ENCODE data around the gene FYN.

FYN gene

GRCh38 chr6:111731456-111732195, 141.6 kb downstream of the FYN start:
- peaks cover 27% of the 10 kb centered on the region for H3K36me3 ChIP-seq (ENCODE audit: insufficient read depth, low read length)
- H3K9me3 ChIP-seq (ENCODE audit: insufficient read depth, low read length, severe bottlenecking): peaks cover 2% of the 10 kb centered on the region
- no peaks in the 10 kb centered on the region for H3K27me3 ChIP-seq (ENCODE audit: insufficient read depth, low read length, poor library complexity)
- no peak overlapping the region for H3K9ac ChIP-seq (ENCODE audit: low read depth, low read length)
- H3K79me2 ChIP-seq (ENCODE audit: insufficient read depth, low read length): peaks cover 52% of the 10 kb centered on the region
- no peaks in the 10 kb centered on the region for H3K4me1 ChIP-seq (ENCODE audit: insufficient read depth, low read length)
- no peak overlapping the region for H3K4me3 ChIP-seq (ENCODE audit: low read depth in 1 of 2, low read length in 2 of 2)
- TF ChIP-seq EZH2 (IDR thresholded peaks at IDR 0.05; ENCODE audit: borderline replicate concordance, low read depth, low read length, severe bottlenecking): no peak
- TF ChIP-seq, protein P1, sequence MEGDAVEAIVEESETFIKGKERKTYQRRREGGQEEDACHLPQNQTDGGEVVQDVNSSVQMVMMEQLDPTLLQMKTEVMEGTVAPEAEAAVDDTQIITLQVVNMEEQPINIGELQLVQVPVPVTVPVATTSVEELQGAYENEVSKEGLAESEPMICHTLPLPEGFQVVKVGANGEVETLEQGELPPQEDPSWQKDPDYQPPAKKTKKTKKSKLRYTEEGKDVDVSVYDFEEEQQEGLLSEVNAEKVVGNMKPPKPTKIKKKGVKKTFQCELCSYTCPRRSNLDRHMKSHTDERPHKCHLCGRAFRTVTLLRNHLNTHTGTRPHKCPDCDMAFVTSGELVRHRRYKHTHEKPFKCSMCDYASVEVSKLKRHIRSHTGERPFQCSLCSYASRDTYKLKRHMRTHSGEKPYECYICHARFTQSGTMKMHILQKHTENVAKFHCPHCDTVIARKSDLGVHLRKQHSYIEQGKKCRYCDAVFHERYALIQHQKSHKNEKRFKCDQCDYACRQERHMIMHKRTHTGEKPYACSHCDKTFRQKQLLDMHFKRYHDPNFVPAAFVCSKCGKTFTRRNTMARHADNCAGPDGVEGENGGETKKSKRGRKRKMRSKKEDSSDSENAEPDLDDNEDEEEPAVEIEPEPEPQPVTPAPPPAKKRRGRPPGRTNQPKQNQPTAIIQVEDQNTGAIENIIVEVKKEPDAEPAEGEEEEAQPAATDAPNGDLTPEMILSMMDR (IDR thresholded peaks at IDR 0.05; ENCODE audit: borderline replicate concordance, extremely low read depth, low read length, poor library complexity, severe bottlenecking): no peak
- H2AFZ ChIP-seq (ENCODE audit: low read depth, low read length): no peak overlapping the region
- no peak for DNase-seq
- no peak overlapping the region for H3K27ac ChIP-seq (ENCODE audit: low read length)
- no peak for ATAC-seq (ENCODE audit: insufficient read depth, low read depth)
- no peak overlapping the region for H3K4me2 ChIP-seq (ENCODE audit: insufficient read depth, low read length)
- peaks cover 4% of the 10 kb centered on the region; the same call in 1 of the 2 replicates for H4K20me1 ChIP-seq (ENCODE audit: insufficient read depth, low read length)

GRCh38 chr6:111730864-111731263, 142.4 kb downstream of the FYN start:
- no peak overlapping the region for H3K4me2 ChIP-seq (ENCODE audit: insufficient read depth, low read length)
- no peak overlapping the region for H2AFZ ChIP-seq (ENCODE audit: low read depth, low read length)
- H4K20me1 ChIP-seq (ENCODE audit: insufficient read depth, low read length): peaks cover 11% of the 10 kb centered on the region; the same call in 1 of the 2 replicates
- peaks cover 25% of the 10 kb centered on the region for H3K36me3 ChIP-seq (ENCODE audit: insufficient read depth, low read length)
- no peaks in the 10 kb centered on the region for H3K4me1 ChIP-seq (ENCODE audit: insufficient read depth, low read length)
- no peak overlapping the region for H3K4me3 ChIP-seq (ENCODE audit: low read depth in 1 of 2, low read length in 2 of 2)
- H3K9ac ChIP-seq (ENCODE audit: low read depth, low read length): no peak overlapping the region
- H3K79me2 ChIP-seq (ENCODE audit: insufficient read depth, low read length): peaks cover 53% of the 10 kb centered on the region
- no peak overlapping the region for H3K27ac ChIP-seq (ENCODE audit: low read length)
- TF ChIP-seq, protein P1 (IDR thresholded peaks at IDR 0.05; ENCODE audit: borderline replicate concordance, extremely low read depth, low read length, poor library complexity, severe bottlenecking): no peak
- DNase-seq (no peak), ATAC-seq (ENCODE audit: insufficient read depth, low read depth) (no peak)
- no peaks in the 10 kb centered on the region for H3K27me3 ChIP-seq (ENCODE audit: insufficient read depth, low read length, poor library complexity)
- peaks cover 2% of the 10 kb centered on the region for H3K9me3 ChIP-seq (ENCODE audit: insufficient read depth, low read length, severe bottlenecking)

- no peak overlapping the region for H3K4me3 ChIP-seq (ENCODE audit: low read depth in 1 of 2, low read length in 2 of 2)
- no peak overlapping the region for H3K4me2 ChIP-seq (ENCODE audit: insufficient read depth, low read length)
- H3K79me2 ChIP-seq (ENCODE audit: insufficient read depth, low read length): peaks cover 46% of the 10 kb centered on the region
- no peak overlapping the region for H3K27ac ChIP-seq (ENCODE audit: low read length)
- H4K20me1 ChIP-seq (ENCODE audit: insufficient read depth, low read length): peaks cover 23% of the 10 kb centered on the region; the same call in 1 of the 2 replicates
- peaks cover 4% of the 10 kb centered on the region; the same call in 1 of the 2 replicates for H3K36me3 ChIP-seq (ENCODE audit: insufficient read depth, low read length)
- H3K4me1 ChIP-seq (ENCODE audit: insufficient read depth, low read length): no peaks in the 10 kb centered on the region; the same call in 1 of the 2 replicates
- ATAC-seq (ENCODE audit: insufficient read depth, low read depth): no peak
- no peak overlapping the region for H2AFZ ChIP-seq (ENCODE audit: low read depth, low read length)
- TF ChIP-seq, protein P1 (IDR thresholded peaks at IDR 0.05; ENCODE audit: borderline replicate concordance, extremely low read depth, low read length, poor library complexity, severe bottlenecking): peak; percentile 44
- TF ChIP-seq EZH2 (IDR thresholded peaks at IDR 0.05; ENCODE audit: borderline replicate concordance, low read depth, low read length, severe bottlenecking): no peak
- no peaks in the 10 kb centered on the region for H3K27me3 ChIP-seq (ENCODE audit: insufficient read depth, low read length, poor library complexity)
- H3K9ac ChIP-seq (ENCODE audit: low read depth, low read length): no peak overlapping the region
- DNase-seq: no peak
- H3K9me3 ChIP-seq (ENCODE audit: insufficient read depth, low read length, severe bottlenecking): no peaks in the 10 kb centered on the region
Observed at GRCh38 chr6:111727802-111728201, 145.4 kb downstream of the FYN start.
